GM10266 (cell line): ENCODE data around the gene SH3BGR.
"Not testable (repeated sequence)": the region's sequence is repeated elsewhere in the genome, so short reads cannot be mapped to it uniquely, and the experiment has no call there.

Experiments used
- DNase-seq: peaks from one replicate; pipeline ENCODE4 v3.0.0; 2012; ENCODE audit errors: extremely low spot score
- TF ChIP-seq, protein P1 (sequence below): IDR thresholded peaks from 2 replicates; pipeline ENCODE4 v1.5.1; 2012; ENCODE audit warnings: mild to moderate bottlenecking, low read depth; ENCODE audit not compliant: control insufficient read depth, insufficient read depth; ENCODE audit errors: missing control alignments

The SH3BGR gene

DNA sequence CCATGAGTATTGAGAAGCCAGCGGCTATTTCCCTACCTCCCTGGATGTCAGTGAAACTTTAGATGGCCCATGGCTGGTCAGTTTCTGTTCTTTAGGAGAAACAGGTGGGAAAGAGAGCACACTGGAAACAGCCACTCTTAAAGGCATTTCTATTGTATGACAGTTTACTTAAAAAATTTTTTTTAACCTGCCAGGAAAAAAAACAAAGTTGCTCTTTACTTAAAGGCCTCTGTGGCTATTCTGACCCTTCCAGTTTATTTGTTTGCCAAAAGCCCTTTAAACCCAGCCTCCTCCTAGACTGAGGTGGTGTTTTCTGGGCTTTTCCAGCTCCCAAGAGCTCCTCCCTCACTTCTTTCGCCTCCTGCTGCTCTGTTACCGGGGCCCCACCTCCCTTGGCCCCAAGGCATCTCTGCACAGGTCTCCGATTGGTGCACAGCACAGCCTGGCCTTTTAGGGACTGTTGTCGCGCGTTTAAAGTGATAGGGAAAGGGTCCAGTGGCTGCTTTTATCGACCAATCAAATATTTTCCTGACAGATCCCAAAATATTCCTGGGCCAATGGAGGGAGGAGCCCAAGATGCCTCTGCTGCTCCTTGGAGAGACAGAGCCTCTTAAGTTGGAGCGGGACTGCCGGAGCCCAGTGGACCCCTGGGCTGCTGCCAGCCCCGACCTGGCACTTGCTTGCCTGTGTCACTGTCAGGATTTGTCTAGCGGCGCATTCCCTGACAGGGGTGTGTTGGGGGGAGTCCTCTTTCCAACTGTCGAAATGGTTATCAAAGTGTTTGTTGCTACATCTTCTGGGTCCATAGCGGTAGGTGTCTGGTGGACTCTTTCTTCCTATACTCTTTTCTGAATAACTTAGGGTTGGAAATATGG lies at the start of gene SH3BGR:
Gene SH3BGR (plus strand): TSS at position 639 of the 875 bp plus-strand sequence. CDS start 127 bp downstream, at position 766.
- TF ChIP-seq, protein P1, sequence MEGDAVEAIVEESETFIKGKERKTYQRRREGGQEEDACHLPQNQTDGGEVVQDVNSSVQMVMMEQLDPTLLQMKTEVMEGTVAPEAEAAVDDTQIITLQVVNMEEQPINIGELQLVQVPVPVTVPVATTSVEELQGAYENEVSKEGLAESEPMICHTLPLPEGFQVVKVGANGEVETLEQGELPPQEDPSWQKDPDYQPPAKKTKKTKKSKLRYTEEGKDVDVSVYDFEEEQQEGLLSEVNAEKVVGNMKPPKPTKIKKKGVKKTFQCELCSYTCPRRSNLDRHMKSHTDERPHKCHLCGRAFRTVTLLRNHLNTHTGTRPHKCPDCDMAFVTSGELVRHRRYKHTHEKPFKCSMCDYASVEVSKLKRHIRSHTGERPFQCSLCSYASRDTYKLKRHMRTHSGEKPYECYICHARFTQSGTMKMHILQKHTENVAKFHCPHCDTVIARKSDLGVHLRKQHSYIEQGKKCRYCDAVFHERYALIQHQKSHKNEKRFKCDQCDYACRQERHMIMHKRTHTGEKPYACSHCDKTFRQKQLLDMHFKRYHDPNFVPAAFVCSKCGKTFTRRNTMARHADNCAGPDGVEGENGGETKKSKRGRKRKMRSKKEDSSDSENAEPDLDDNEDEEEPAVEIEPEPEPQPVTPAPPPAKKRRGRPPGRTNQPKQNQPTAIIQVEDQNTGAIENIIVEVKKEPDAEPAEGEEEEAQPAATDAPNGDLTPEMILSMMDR, result no peak
- no peak for DNase-seq

DNA sequence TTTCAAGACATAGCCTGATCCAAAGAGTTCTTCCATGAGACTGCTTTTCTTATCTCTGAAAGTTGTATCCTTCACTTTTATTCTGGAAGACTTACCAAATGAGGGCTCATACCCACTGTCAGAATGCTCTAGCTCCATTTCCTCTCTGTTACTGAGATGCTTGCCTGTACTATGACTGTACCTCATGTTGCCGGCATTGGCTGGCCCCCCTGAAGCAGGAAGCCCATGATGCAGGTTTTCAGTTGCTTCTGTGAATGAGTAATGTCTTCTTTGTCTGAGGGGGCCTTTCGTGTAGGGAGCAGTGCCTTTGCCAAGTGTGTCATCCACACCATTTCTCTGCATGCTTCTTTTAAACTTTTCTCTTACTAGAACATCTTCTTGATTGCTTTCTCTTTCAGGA lies 45.7 kb upstream of the SH3BGR start:
- no peak for DNase-seq
- TF ChIP-seq, protein P1, result no peak

DNA sequence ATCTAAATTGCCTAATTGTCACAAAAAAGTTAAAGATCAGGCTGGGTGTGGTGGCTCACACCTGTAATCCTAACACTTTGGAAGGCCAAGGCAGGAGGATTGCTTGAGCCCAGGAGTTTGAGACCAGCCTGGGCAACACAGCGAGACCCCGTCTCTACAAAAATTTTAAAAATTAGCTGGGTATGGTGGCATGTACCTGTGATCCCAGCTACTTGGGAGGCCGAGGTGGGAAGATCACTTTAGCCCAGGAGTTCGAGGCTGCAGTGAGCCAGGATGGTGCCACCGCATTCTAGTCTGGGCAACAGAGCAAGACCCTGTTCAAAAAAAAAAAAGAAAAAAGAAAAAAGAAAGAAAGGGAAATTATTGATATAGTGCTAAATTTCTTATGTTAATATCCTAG lies 32.6 kb upstream of the SH3BGR start:
- not testable (repeated sequence) for DNase-seq

DNA sequence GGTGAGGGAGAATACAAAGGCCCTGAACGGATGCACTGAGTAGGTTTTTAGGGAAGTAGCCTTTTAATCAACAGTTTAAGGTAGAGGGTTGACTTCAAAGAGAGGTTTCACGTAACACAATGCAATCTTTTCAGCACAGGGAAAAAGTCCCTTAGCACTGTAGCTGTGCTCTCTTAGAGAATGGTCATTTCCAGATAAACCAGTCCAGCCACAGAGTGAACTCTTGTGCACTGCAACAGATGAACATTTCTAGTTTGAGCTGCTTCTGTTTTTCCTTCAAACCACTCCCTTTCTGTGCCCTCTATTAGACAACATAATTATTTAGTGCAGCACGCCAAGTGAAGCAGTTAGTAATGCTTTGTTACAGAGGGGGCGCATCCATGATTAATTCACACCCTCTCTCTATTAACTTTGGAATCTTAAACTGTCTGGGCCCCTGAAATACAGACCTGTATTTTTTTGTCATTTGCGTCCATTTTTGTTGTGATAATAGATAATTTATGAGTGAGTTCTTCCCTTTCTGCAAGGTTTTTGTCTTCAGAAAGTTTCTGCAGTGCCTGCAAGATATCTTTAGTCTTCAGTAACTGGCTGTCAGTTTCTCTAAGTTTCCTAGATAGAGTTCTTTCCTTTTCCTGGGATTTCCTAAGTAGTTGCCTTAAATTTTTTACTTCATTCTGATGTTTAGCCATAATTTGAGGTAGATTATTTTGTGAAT lies 29.1 kb upstream of the SH3BGR start:
- TF ChIP-seq, protein P1, result no peak
- peak; percentile 16 for DNase-seq

DNA sequence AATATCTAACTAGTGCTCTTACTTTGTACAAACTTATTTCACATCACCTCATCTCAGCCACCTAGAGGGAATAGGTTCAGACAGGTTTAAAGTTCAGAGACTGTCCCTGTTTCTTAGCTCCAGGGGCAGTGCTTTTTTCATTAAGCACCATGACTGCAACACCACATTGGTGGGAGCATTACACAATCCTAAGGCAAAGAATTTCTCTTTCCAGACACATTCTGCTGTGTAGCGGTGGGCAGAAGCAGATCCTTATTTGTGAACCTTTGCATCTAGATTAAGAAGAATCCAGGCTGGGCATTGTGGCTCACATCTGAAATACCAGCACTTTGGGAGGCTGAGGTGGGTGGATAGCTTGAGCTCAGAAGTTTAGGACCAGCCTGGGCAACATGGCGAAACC lies 22.3 kb upstream of the SH3BGR start:
- TF ChIP-seq, protein P1, result no peak
- DNase-seq, result no peak

DNA sequence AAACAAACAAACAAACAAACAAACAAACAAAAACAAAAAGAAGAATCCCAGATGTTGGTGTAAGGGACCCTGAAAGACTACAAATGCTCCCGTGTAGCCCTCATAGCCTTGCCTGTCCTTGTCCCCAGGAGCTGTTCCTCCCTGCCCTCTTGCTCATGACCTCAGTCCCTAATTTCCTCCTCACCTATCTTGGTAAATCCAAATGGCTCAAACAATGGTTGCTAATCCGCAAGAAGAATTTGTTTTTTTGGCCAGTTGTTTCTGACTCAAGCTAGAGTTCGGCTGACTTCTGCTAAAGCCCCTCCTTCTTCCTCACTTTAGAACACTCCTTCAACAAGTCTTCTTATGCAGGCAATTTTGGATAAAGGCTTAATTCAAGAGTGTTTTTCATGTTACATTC lies 21.8 kb upstream of the SH3BGR start:
- DNase-seq, result no peak
- TF ChIP-seq, protein P1, result no peak

DNA sequence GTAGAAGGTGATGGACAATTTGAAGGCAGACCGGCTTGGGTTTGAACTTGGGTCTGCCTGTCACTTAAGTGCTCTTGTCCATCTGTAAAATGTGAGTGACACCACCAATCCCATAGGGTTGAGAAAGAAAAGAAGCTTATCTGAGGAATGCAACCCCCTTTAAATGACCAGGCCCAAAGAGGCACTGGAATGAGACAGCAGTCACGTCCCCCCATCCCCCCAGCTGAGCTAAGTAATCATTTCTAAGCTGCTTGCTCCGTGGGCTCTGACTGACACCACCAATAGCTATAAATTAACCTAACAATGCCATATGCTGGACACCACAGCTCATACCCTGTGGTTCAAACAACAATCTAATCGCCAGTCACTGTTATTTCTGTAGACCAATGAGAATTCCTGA lies 21.3 kb upstream of the SH3BGR start:
- DNase-seq, result no peak
- TF ChIP-seq, protein P1, result no peak
